ENCODE results near the gene PCSK6. TPM values are rescaled to one million over a fixed set of nuclear protein-coding genes. Genes with fewer than 3 reads are reported as not detected.

PCSK6 gene
- total and polyA plus RNA-seq, 2 experiments from 2014 or later = 4.8 to 6.4 TPM

- peaks cover 20% of the 10 kb centered on the region for H3K4me1 ChIP-seq (ENCODE audit: low read depth)
- H3K27ac ChIP-seq = no peak overlapping the region
- peak in 1 of 2 donors; percentile 50 for DNase-seq (ENCODE audit: low read depth in 1 of 2, low spot score in 1 of 2)
Measured at GRCh38 chr15:101500865-101501551, 11.5 kb upstream of the PCSK6 start.

GRCh38 chr15:101499863-101500713 is 10.6 kb upstream of the PCSK6 start:
- H3K27ac ChIP-seq = no peak overlapping the region

More at GRCh38 chr15:101500865-101501551, 11.5 kb upstream of the PCSK6 start:
- no peak for TF ChIP-seq CTCF (IDR thresholded peaks at IDR 0.05; ENCODE audit: low read depth, low read length)
- no peaks in the 10 kb centered on the region for H3K36me3 ChIP-seq
- no peaks in the 10 kb centered on the region for H3K9me3 ChIP-seq (ENCODE audit: low read depth)
- no peak overlapping the region for H3K4me3 ChIP-seq
- no peaks in the 10 kb centered on the region for H3K27me3 ChIP-seq

GRCh38 chr15:101498717-101499480 is 9.4 kb upstream of the PCSK6 start:
- H3K9me3 ChIP-seq (ENCODE audit: low read depth) = no peaks in the 10 kb centered on the region
- H3K27ac ChIP-seq = no peak overlapping the region
- DNase-seq (ENCODE audit: low read depth in 1 of 2, low spot score in 1 of 2) = no peak
- H3K4me3 ChIP-seq = no peak overlapping the region
- peaks cover 22% of the 10 kb centered on the region for H3K4me1 ChIP-seq (ENCODE audit: low read depth)
- H3K27me3 ChIP-seq = no peaks in the 10 kb centered on the region
- no peak for TF ChIP-seq CTCF (IDR thresholded peaks at IDR 0.05; ENCODE audit: low read depth, low read length)
- no peaks in the 10 kb centered on the region for H3K36me3 ChIP-seq

More at GRCh38 chr15:101499863-101500713, 10.6 kb upstream of the PCSK6 start:
- Histone ChIP-seq H3K36me3 (no peaks in the 10 kb centered on the region), H3K4me3 (no peak overlapping the region), H3K9me3 (ENCODE audit: low read depth) (no peaks in the 10 kb centered on the region), H3K27me3 (no peaks in the 10 kb centered on the region), H3K4me1 (ENCODE audit: low read depth) (peaks cover 22% of the 10 kb centered on the region)
- no peak for DNase-seq (ENCODE audit: low read depth in 1 of 2, low spot score in 1 of 2)
- no peak for TF ChIP-seq CTCF (IDR thresholded peaks at IDR 0.05; ENCODE audit: low read depth, low read length)

- H3K36me3 ChIP-seq = no peaks in the 10 kb centered on the region
- no peak for TF ChIP-seq CTCF (IDR thresholded peaks at IDR 0.05; ENCODE audit: low read depth, low read length)
- H3K27ac ChIP-seq = peak overlapping the region; percentile 5
- H3K4me1 ChIP-seq (ENCODE audit: low read depth) = peaks cover 22% of the 10 kb centered on the region
- no peaks in the 10 kb centered on the region for H3K27me3 ChIP-seq
- no peak overlapping the region for H3K4me3 ChIP-seq
- H3K9me3 ChIP-seq (ENCODE audit: low read depth) = no peaks in the 10 kb centered on the region
- DNase-seq (ENCODE audit: low read depth in 1 of 2, low spot score in 1 of 2) = no peak
Measured at GRCh38 chr15:101498076-101498716, 8.7 kb upstream of the PCSK6 start.

- Histone ChIP-seq H3K27me3 (no peaks in the 10 kb centered on the region), H3K36me3 (no peaks in the 10 kb centered on the region), H3K4me3 (no peak overlapping the region), H3K27ac (peak overlapping the region; percentile 5), H3K9me3 (ENCODE audit: low read depth) (no peaks in the 10 kb centered on the region), H3K4me1 (ENCODE audit: low read depth) (peaks cover 22% of the 10 kb centered on the region)
- DNase-seq (ENCODE audit: low read depth in 1 of 2, low spot score in 1 of 2) = peak in 1 of 2 donors; percentile 57
- TF ChIP-seq CTCF (IDR thresholded peaks at IDR 0.05; ENCODE audit: low read depth, low read length) = no peak
Measured at GRCh38 chr15:101497484-101498034, 8.1 kb upstream of the PCSK6 start.

Data from cardiac muscle cell (in vitro differentiated cells and primary cell).